PC-3 (cell line): Measurements from ENCODE around the gene BRCA1.
A peak's percentile ranks its signal among the peaks of the same experiment; 100 is the strongest.

Source experiments
- CTCF ChIP-seq: fragments of 300-600 bp; sonication (generic); conservative IDR thresholded peaks from 2 replicates; pipeline ENCODE4 v1.5.1; 2017; ENCODE audit warnings: antibody characterized with exemption, low read depth, mild to moderate bottlenecking, low read length
- EZH2 ChIP-seq: fragments of 300-600 bp; sonication (generic); IDR thresholded peaks from one replicate; pipeline ENCODE4 v1.6.1; 2017; ENCODE audit warnings: antibody characterized with exemption, mild to moderate bottlenecking, low read length; ENCODE audit not compliant: unreplicated experiment
- EZH2phosphoT487 ChIP-seq: fragments of 300-600 bp; sonication (generic); IDR thresholded peaks from 2 replicates; pipeline ENCODE4 v1.6.1; 2018; ENCODE audit warnings: mild to moderate bottlenecking, antibody characterized with exemption, low read length, borderline replicate concordance

- TF ChIP-seq CTCF (0 out of 2 replicates have a peak, but pooled peaks have one; percentile 23), EZH2 (no peak), EZH2phosphoT487 (no peak)
These were observed 39.7 kb downstream of the BRCA1 start for GRCh38 chr17:43085474-43085873.
